HG03280 (cell line): ENCODE data around the gene SOD2.
"Not testable (repeated sequence)": the region's sequence is repeated elsewhere in the genome, so short reads cannot be mapped to it uniquely, and the experiment has no call there.

ENCODE experiments used
- ATAC-seq: cut with Tn5 transposase; IDR thresholded peaks from one replicate; pipeline ENCODE4 v1.9.1; 2021; ENCODE audit warnings: mild to moderate bottlenecking, moderate library complexity; ENCODE audit not compliant: unreplicated experiment

SOD2 gene

GRCh38 chr6:159693128-159693893, at the start of gene SOD2:
Gene SOD2 (minus strand): TSS chr6:159693241. CDS start chr6:159693167, 74 bp downstream.
- ATAC-seq = peak; percentile 75

DNA sequence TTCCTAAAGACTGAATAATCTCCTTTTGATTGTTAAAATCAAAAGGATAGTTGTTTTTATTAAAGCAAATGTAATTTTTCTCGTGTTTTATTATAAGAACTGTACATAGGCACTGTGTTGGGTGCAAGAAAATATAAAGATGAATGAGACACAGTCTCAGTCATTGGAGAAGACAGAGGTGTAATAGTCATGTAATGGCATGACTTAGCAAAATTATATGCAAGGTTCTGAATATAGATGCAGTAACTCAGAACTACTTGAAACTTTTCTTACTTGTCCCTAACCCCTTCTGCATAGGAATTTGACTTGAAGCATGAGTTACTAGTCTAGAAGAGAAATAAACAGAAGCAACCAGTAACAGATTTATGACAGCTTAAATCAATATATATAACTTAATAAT, 49.1 kb upstream of the SOD2 start:
- no peak for ATAC-seq

- no peak for ATAC-seq
These were observed 46.3 kb upstream of the SOD2 start for GRCh38 chr6:159739341-159739740.

DNA sequence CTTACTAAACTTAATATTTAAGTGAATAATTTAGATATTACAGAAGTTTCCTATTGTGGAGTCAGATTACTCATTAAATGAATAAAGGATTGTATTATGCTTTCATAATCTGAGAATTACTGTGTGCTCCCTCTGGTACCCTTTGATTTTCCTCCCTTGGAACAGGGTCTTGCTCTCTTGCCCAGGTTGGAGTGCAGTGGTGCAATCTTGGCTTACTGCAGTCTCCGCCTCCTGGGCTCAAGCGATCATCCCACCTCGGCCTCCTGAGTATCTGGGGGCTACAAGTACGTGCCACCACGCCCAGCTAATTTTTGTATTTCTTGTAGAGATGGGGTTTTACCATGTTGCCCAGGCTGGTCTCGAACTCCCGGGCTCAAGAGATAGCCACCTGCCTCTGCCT, 43.9 kb upstream of the SOD2 start:
- no peak for ATAC-seq

DNA sequence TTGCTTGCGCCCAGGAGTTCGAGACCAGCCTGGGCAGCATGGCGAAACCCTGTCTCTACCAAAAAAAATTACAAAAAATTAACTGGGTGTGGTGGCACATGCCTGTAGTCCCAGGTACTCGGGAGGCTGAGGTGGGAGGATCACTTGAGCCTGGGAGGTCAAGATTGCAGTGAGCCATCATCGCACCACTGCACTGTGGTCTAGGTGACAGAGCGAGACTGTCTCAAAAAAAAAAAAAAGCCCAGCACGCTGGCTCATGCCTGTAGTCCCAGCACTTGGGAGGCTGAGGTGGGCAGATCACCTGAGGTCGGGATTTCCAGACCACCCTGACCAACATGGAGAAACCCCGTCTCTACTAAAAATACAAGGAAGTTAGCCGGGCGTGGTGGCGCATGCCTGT, 40.4 kb upstream of the SOD2 start:
- not testable (repeated sequence) for ATAC-seq

DNA sequence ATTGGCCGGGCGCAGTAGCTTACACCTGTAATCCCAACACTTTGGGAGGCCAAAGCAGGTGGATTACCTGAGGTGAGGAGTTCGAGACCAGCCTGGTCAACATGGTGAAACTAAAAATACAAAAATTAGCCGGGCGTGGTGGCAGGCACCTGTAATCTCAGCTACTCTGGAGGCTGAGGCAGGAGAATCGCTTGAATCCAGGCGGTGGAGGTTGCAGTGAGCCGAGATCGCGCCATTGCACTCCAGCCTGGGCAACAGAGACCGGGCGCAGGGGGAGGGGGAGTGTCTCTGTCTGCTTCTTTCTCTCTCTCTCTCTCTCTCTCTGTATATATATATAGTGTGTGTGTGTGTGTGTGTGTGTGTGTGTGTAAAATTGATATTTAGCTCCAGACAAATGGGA, 39.5 kb upstream of the SOD2 start:
- not testable (repeated sequence) for ATAC-seq

GRCh38 chr6:159730332-159730676, 37.3 kb upstream of the SOD2 start:
- no peak for ATAC-seq

DNA sequence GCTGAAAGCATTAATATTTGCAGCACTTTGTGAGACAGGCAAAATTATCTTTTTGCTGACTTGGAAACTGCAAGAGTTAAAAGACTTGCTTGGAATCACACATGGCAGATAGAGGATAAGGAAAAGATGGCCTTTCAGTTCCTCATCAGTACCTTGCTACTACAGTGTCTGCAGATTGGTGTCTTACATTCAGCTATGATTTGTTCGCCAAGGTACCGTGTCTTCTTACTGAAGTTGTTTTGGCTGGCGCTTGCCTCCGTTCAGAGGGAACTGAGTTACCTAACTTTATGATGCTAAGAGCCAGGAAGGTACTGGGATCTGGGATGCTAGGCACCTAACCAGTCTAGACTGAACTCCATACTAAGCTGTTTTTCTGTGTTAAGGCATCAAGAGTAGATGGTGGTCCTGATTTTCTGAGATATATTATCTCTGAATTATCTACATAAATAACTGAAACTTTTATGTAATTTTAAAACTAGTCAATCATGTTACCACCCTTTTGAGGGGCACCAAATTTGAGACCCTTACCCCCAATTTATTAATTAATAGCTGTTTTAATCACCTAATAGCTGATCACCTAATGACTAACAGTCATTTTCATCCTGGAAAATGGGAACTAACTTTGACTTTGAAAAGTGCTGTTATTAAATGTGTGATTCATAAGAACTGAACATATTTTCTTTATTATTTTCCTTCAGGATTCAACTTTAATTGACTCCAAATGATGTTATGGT, 36.7 kb upstream of the SOD2 start:
- ATAC-seq = no peak

- no peak for ATAC-seq
These were observed 35.5 kb upstream of the SOD2 start for GRCh38 chr6:159728531-159728964.

DNA sequence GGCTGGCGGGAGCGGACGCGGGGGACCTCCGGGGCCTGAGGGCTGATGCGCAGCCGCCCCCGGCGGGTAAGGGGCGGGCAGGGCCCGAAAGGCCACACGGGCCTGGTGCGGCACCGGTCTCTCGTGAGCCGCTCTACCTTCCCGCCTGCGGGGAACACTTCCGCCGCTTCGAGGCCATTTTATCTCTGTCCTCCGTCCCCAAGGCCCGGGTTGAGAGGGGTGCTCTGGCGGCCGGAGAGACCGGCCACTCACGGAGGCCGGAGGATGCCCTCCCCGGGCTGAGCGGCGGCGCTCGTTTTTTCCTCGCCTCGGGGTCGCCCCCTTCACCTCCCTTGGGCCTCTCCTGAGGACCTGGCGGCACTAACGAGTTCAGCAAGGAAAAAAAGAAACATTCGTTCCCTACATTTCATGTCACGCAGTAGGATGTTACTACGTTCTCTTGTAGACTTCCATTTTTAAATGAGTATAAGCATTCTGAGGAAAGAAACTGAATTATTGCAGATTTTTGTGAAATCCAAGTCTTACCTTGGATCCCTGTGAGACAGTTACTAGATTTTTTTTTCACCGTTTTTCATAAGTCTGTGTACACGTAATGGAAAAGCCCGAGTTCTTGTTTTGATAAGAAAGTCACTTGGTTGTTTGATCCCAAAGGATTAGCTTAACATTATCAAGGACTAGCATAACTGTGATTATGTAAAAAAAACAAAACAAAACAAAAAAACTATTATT, 34.8 kb upstream of the SOD2 start:
- ATAC-seq = peak; percentile 35

GRCh38 chr6:159726918-159727716, 34.1 kb upstream of the SOD2 start, which contains the start of gene WTAP:
Gene WTAP (plus strand): TSS chr6:159727506. CDS start chr6:159736266, 8,760 bp downstream.
- ATAC-seq = peak; percentile 75

DNA sequence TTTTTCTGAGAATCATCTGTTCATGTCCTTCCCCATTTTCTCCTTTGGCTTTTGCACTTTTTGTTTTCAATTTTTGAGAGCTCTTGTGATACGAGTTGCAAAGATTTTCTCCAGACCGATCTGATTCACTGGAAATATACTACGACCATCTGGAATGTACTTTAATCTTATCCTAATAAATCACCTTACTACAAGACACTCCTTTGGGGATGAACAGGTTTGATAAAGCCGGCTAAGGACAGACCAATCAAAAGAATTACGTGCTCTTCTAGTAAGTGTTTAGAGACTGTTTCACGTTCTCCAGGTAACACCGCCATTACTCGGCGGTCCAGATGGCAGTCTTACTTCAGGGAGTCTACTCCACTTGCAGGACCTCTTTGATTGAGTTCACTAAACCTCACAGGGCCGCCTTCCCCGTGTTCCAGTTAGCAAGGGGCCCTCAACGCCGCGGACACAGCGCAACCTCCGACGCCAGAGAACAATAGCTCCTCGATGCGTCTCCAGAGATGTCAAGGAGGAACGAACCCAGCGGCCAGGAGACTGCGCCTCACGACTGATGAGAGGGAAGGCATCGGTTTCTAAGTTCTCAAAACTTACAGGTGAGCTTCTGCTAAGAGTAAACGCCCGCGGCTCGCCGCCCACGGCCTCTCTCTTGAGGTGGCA, 33.3 kb upstream of the SOD2 start:
- ATAC-seq = no peak

DNA sequence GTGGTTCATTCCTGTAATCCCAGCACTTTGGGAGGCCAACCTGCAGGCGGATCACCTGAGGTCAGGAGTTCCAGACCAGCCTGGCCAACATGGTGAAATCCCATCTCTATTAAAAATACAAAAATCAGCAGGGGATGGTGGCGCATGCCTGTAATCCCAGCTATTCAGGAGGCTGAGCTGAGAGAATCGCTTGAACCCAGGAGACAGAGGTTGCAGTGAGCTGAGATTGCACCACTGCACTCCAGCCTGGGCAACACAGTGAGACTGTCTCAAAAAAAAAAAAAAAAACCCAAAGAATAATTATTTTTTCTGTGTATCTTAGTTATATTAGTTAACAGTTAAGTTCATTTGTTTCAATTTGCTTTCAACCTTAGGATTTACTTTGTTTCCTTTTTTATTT, 32.2 kb upstream of the SOD2 start:
- ATAC-seq = not testable (repeated sequence)

- no peak for ATAC-seq
These were observed 31.7 kb upstream of the SOD2 start for GRCh38 chr6:159724778-159725177.

DNA sequence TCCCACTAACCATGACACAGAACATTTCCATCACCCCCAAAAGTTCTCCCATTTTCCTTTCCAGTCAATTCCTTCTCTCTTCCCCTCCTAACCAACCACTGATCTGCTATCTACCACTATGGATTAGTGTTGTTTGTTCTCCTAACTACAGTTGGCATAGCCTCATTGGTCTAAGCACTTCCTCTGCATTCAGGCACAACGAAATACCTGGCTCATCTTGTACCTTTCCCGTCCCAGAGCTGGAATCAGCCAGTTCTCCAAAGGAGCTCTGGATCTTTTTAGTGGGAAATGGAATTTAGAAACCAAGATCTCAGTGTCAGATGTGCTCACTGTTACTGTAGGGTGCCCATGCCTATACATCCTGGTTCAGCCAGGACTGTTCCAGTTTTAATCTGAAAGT, 30.2 kb upstream of the SOD2 start:
- ATAC-seq = no peak

GRCh38 chr6:159722655-159723054, 29.6 kb upstream of the SOD2 start:
- no peak for ATAC-seq

DNA sequence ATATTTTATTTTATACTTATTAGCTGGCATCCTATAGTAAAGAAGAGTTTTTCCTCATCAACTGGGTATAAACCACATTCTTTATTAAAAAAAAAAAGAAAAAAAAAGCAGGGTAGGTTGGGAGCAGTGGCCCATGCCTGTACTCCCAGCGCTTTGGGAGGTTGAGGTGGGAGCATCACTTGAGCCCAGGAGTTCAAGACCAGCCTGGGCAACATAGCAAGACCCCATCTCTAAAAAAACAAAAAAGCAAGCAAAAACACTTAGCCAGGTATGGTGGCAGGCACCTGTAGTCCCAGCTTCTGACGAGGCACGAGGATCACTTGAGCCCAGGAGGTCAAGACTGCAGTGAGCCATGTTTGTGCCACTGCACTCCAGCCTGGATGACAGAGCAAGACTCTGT, 28.9 kb upstream of the SOD2 start:
- ATAC-seq = not testable (repeated sequence)

DNA sequence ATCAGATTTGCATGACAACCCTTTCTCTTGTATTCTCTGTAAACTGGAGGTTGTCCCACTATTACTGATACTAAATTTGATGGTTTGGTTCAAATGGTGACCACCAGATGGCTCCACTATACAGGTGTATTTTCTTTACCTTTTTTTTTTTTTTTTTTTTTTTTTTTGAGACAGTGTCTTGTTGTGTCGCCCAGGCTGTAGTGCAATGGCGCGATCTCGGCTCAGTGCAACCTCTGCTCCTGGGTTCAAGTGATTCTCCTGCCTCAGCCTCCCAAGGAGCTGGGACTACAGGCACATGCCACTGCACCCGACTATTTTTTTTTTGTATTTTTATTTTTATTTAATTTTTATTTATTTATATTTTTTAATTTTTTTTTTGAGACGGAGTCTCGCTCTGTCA, 27.7 kb upstream of the SOD2 start:
- no peak for ATAC-seq

DNA sequence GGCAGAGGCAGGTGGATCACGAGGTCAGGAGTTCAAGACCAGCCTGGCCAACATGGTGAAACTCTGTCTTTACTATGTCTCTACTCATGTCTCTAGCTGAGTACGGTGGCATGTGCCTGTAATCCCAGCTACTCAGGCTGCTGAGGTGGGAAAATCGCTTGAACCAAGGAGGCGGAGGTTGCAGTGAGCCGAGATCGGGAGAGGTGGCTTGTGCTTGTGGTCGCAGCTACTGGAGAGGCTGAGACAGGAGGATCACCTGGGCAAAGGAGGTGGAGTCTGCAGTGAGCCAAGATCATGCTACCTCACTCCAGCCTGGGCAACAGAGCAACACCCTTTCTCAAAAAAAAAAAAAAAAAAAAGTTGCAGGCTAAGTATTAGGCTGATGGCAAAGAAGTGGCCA, 26.2 kb upstream of the SOD2 start:
- no peak for ATAC-seq

DNA sequence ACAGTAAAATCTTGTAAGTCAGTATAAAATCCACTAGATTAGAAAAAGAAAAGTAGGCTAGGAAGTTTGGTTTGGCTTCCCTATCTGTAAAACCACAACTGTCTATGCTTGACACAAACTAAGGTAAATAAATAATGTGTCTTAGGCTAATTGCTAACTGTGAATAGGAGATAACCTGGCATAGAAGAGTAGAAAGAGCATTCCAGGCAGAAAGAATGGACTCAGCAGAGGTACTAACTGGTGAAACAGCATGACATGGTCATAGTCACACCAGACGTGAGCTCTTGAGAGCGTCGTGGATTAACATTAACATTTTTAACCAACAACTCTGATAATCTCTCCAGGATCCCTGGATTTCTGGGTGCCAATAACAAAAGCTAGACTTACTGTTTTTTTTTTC, 25.6 kb upstream of the SOD2 start:
- no peak for ATAC-seq
